GM06990 (cell line): ENCODE results near the gene ADAMTS3.

Experiments
- DNase-seq: peaks from one replicate; pipeline ENCODE4 v3.0.0-alpha.2; 2011; ENCODE audit not compliant: insufficient read length; ENCODE audit errors: extremely low read depth
- H3K27me3 ChIP-seq: replicated peaks from 2 replicates; pipeline ENCODE4 v1.6.0; 2011; ENCODE audit warnings: low read length; ENCODE audit not compliant: control insufficient read depth, insufficient read depth
- H3K36me3 ChIP-seq: 2 replicates; pipeline ENCODE4 v1.5.1; 2011; ENCODE audit warnings: low read length; ENCODE audit not compliant: control insufficient read depth, insufficient read depth
- H3K4me3 ChIP-seq: replicated peaks from 2 replicates; pipeline ENCODE4 v1.5.1; 2011; ENCODE audit warnings: low read depth, mild to moderate bottlenecking, control low read depth, low read length
- CTCF ChIP-seq: IDR thresholded peaks from 2 replicates; pipeline ENCODE4 v1.5.1; 2011; ENCODE audit warnings: low read length, control low read depth, mild to moderate bottlenecking, inconsistent platforms; ENCODE audit not compliant: insufficient read depth, poor library complexity, severe bottlenecking

Gene ADAMTS3

GRCh38 chr4:72243641-72244040, 325.4 kb downstream of the ADAMTS3 start:
- Histone ChIP-seq H3K4me3 (no peak overlapping the region), H3K36me3 (no peaks in the 10 kb centered on the region), H3K27me3 (no peaks in the 10 kb centered on the region)
- DNase-seq: no peak
- TF ChIP-seq CTCF: no peak

GRCh38 chr4:72239487-72240116, 329.4 kb downstream of the ADAMTS3 start:
- no peak for DNase-seq
- Histone ChIP-seq H3K4me3 (no peak overlapping the region), H3K27me3 (no peaks in the 10 kb centered on the region), H3K36me3 (no peaks in the 10 kb centered on the region)
- no peak for TF ChIP-seq CTCF
